SHP77 (cell line): ENCODE measurements around the gene RGS6.

ENCODE experiments used
- DNase-seq, 2 experiments: peaks; one replicate each; lab custom pipeline; 2025; lab: John Stamatoyannopoulos, UW

Gene RGS6

DNA sequence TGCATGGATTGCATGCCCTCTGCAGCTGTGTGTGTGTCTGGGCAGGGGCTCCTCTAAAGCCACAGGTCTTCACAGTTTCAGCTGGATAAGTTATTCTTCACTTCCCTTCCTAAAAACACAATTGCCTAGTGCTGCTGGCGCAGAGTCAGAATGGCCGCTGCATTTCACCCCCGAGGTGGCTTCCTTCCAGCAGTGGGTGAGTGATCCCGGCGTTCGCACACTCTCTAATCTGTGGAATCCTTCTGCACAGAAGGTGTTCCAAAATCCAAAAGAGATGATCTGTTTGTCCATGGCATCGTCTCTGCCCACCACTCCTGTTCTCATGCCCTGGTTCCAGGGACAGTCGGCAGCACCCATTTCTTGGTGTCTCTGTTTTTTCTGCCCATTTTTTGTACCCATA lies 620.9 kb downstream of the RGS6 start:
- DNase-seq: no peak

DNA sequence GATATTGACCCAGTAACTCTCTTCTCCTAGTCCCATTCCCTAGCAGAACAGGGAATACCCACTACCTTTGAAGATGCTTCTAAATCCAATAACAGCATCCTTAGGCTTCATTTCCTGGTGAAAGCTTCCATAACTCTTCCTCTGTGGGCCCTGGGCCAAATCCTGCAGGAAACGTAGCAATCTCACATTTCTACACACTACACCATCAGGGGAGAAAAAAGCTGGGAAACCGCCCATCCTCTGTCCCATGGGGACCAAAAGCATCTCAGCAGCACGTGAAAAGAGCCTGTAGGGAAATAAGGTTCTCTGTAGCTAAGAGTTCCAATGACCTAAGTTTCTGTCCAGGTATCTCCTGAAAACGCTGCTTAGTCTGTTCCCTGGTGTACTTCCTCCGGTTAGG lies 621.4 kb downstream of the RGS6 start:
- no peak for DNase-seq

DNA sequence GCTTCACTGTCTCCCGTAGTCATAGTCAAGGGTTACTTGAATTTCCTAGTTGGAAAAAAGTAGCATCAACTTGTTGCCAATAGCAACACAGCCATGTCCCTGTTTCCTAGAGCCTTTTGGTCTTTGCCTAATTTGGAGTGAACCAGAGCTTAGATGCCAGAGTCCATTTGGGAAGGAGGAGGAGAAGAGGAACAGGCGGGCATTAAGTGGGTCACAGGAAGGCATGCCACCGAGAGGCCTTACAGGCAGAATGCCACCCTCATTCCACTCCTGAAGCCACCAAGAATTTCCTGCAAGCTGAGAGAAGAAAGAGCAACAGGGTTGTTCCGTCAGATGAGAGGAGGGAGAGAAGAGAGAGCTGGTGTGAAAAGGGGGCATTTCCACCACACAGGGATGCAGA lies 622.2 kb downstream of the RGS6 start:
- no peak for DNase-seq

DNA sequence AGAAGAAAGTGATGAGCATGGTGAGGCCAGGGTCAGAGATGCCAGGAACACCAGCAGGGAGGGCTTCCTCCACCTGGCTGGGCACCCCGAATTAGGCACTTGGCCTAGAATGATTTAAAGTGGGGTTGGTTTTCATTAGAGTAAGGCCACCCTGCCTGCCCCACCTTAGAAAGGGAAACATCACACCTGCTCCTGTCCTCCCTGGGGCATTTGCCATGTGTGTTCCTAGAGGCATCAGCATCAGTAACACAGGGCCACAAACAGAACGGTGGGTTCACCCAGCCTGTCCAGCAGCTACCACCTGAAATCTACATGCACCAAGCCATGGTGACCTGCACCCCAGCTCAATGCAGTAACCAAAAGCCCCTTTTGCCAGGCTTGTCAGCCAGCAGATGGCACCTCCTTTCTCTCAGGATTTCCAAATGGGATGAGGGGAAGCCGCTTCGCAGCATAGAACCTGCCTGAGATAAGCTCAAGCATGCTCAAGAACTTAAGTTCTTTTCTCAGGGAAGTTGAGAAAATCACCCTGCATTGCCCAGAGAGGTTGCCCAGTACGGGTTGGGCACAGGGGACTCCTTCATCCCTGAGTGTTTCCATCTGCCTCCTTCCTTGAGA lies 622.9 kb downstream of the RGS6 start:
- DNase-seq: no peak

DNA sequence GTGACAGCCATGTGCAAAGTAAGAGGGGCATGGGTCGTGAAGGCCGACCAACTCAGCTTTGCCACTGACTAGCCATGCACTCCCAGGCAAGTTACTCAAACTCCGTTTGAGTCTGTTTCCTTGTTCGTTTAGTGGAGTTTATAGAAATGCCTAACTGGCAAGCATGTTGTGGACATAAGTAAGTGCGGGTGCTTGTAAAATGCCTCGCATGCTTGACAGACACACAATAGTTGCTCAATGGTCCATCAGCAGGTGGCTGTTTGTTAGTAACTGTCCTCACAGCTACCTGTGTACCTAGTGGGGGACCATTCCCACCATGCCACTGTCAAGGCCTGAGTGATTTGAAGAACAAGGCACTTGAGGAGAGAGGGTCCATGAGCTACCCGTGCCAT lies 623.4 kb downstream of the RGS6 start:
- DNase-seq: no peak

DNA sequence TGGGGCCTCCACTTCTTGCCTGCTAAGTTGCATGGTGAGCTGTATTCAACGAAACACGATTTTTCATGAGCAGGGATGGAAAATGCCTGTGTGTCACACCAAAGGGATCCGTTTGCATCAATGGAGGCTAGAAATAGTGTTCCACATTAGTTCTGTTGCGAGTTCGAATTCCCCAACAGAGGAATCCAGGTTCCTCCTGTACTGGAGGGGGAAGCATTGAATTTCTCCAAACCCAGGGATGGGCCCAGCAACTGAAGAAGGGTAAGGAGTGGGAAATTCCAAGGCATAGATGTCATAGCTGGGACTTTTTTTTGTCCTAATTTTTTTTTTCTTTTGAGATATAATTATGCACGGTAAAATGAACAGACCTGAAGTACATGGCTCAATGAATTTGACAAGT lies 625.4 kb downstream of the RGS6 start:
- DNase-seq: no peak

DNA sequence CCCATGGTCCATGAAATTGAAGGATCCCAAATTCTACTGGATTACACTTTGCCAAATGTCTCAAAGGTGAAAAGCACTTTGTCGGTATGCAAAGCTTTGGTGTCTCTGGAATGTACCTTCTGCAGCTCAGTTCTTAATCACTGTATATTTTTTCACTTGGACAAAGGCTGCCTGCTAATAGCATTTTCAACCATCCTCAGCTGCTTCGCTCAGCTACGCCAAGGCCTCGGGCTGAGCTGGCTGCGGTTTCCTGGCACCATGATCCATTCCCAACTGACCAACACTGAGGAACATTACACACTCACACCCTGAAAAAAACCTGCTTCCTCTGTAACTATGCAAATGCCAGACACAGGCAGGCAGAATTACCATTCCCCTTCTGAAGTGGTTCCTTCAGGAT lies 626.5 kb downstream of the RGS6 start:
- DNase-seq: no peak

DNA sequence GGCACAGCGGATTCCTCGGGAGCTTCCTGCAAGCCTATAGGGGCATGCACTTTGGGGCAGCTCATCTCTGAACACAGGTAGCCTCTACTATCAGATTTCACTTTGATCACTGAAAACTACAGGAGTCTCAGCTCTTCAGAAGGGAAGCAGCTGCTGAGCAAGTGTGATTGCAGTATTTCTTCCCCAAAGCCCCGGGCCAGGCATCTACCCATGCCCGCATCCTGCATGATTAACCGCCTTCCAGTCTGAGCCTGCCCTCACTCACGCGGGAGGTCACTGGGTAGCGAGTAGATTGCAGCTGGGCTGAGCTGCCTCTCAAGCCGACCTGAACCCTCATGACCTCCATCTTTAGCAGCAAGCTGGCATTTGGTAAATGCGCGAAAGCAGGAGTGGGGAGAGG lies 627.0 kb downstream of the RGS6 start:
- DNase-seq: no peak

DNA sequence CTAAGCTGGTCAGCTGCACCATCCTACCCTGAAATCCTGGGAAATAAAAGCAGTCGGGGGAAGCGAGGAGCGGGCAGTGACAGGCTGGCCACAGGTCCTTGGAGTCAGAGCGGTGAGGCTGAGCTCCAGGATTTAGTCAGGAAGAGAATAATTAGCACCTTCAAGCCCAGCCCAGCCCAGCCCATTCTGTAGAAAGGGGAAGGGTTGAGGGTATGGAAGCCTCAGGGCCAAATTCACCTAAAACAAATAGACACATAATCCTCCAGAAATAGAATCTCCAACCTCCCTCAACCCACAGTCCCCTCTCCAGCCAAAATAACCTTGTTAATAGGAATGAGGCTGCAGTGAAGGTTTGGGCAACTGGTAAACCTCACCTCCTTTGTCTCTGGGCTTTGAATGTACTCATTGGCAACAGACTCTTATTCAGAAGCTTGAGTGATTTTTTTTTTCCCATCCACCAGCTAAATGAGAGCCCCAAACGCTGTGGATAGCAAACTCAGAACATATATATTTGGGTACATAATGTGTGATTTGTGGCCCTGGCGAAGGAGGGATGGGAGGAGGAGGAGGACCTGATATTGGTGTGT lies 627.5 kb downstream of the RGS6 start:
- DNase-seq: no peak

DNA sequence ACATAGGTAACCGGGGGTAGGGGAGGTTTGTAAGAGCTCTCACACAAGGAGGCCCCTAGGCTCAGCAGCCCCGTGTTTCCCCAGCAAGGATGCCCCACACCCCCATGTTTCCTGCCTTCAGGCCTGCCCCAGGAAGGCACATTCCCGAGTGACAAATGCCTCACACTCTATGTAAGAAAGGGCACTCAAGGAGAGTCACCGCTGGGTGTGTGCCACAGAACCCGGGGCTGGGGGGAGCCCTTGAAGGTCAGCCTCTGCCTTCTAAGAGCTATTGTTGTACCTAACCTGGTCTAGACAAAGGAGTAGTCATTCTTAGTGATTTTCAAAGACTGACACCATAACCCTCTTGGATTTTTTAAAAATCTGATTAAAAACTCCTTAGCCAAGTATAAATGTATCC lies 628.1 kb downstream of the RGS6 start:
- DNase-seq: no peak

DNA sequence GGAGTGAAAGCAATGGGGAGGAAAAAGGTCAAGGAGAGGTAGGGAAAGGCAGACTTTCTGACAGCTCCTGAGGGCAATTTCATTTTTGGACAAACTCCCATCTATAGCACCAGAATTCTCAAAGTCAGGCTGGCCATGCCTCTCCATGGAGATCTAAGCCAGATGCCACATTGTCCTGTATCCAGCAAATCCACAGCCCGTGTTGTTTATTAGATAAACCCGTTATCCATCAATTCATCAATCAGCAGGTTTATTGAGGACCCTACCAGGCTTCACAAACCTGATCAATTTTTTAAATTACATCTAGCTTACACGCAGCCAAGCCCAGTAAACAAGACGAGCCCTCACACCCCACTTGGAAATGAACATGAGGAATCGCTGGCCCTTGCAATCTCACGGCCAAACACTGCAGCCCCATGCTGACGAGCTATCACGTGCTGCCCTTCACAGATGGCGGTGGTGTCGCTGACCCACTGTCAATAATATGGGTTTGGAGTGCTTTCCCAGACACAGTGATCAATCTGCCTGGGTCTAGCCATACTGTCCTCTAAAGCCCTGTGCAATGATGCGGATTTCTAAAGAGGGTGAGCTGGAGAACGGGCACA lies 628.8 kb downstream of the RGS6 start:
- no peak for DNase-seq

DNA sequence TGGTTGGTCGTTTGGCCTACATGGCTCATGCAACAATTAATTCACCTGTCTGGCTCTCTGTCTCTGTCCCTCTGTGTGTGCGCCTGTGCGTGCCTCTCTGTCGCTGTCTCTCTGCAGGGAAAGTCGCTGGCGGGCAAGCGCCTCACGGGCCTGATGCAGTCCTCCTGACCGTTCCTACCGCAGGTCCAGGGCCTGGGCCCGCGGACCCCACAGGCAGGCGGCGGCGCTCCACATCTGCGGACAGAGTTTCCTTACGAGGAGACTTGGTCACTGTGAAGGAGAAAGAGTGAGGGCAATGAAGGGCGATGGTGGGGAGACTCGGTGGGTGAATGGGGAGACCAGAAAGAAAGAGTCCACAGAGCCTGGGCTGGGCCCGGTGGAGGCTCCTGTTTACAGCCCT lies 630.1 kb downstream of the RGS6 start:
- no peak for DNase-seq

DNA sequence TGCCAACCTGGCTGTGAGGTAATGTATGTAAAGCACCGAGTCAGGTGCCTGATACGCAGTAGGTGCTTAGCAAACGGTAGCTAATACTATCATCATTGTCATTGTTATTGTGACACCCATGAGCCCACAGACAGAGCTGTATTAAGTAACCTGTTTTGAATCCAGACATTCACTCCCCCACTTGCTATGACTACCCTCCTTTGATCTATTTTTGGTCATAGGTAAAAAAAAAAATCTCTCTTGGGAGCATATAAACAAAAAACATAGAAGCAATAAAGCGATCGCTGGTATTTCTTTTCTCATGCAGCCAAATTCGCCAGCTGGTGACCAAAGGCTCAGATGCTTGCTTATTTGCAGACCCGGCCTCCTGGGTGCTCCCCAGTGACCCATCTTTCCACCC lies 631.4 kb downstream of the RGS6 start:
- no peak for DNase-seq

DNA sequence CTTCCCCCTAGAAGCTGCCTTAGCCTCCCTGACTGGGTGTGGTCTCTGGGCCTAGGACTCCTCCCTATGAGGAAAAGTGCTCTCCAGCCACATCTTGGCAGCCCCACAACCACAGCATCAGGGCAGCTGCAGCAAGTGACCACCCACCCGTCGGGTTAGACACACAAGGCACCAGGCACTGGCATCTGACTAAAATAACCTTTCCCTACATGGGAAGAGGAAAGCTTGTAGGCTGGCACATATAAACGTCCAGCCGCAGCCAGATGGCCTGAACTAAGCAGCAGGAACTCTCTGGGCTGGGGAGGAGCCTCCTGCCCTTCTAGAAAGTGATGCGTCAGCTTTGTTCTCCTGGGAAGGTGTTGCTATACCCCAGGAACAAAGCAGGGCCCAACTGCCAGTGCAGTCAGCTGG lies 632.9 kb downstream of the RGS6 start:
- no peak for DNase-seq

DNA sequence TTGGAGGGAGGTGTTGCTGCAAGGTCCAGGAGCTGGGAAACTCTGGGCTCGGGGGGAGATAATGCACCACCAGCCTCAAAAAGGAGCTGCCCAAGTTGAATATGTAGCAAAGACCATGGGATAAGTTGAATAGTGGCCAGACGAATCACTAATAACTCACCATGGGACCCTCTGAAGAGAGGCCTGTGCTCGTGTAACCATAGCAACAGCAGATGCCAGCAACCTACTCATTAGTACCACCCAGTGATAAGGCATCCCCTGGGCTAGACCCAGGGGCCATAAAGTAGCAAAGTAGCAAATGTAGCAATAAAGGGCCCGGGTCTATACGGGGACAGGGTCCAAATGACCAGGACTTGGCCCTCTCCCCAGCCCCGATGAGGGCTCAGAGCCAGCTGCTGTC lies 633.7 kb downstream of the RGS6 start:
- DNase-seq: no peak

DNA sequence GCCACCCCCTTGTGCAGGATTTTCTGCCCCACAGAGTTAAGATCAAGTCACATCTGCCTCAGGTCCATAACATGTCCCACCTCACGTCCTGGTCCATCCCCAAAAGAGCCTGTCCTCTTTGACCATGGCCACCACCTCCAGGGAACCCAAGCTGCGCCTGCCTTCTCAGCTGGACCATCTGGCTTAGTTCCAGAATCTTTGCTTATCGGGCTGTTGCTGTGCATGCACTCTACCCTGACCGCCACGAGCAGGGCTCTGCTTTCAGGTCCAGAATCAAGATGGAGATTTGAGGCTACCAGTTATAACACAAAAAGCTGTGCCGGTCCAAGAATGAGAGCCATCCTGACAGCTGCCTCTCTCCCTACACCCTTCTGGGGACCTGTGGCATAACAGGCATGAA lies 635.0 kb downstream of the RGS6 start:
- DNase-seq: no peak

DNA sequence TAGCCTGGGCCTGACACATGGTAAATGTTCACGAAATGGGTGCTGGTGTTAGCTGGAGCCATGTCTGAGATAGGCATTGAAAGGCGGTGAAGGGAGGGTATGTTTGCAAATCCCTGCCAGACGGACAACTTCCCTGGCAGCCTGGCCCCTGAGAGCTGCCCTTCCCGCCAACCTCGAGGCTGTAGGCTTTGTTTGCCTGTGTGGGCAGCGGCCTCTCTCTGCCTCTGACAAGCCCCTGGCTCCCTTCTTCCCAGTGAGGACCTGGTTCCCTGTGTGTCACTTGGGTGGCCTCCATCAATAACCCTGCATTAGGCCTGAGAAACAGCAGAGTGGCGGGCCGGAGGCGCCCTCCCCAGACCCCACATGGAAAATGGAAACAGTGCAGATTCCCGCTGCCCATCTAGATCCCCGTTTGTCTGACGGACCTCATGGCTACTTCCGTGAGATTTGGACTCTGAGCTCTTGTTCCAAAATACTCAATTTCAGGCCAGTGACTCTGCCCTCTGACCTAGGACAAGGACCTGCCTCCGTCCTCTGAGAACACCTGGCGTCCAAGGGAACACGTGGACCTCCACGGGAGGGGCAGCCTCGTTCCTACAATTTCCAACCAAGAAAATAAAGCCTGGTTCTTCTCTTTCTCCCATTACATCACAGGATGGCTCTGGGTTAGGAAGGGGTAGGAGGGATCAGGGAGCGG lies 636.2 kb downstream of the RGS6 start:
- DNase-seq: no peak

DNA sequence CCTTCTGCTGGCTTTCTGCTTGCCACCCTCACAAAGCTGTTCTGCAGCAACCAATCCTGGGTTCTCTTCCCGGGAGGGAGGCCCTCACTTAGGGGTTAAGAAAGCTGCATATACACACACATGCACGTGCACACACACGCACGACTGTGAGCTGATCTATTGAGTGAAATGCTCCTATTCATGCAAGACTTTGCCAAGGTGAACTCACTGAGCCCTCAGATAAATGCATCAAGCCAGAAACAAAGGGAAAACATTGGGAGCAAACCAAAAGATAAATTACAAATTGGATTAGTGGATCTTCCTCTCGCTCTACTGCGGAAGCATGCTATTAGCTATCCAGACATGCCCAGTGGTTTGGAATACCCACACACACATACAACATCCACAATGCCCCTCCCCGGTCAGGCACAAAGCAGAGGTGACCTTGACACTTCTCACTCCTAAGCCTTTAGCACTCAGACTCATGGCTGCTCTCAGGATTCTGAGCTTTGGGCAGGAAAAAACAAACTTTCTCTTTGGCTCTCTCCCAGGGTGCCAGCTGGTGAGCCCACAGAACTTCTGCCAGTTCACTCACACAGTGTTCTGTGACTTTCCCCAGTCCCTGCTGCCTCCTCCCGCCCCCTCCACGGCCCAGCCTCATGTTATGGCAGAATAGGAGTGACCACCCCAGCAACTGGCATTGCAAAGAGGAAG lies 641.6 kb downstream of the RGS6 start:
- DNase-seq: no peak

DNA sequence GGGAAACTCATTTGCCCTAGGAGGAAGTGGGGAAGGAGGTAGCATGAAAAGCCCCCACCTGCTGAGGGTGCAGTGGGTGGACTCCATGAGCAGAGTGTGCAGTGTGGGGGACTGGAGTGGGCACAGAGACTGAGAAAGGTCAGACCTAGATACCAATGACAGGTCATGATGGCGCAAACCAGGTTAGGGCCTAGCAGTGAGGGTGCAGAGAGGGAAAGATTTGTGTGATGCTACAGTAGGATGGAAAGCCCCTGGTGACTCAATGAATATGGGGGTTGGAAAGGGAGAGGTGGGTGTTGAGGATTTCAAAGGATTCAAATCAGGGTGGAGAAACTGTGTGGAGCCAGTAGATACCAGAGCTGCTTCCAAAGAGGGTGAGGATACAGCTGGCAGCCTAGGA lies 642.5 kb downstream of the RGS6 start:
- no peak for DNase-seq

DNA sequence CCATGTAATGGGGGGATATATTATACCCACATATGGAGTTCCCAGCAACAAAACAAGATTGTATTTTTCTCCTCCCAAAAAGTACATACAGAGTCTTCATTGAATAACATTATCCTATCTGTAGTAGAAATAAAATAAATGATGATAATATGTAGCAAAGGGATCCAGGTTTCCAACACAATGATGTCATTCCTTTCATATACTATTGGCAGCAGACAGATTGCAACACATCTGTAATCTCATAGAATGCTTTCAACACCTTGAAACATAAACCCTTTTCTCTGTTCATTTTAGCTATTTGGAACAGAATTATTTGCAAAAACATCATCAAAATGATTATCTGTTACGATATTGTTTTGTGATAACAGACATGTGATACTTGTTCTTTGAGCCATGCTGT lies 644.0 kb downstream of the RGS6 start:
- DNase-seq: no peak

DNA sequence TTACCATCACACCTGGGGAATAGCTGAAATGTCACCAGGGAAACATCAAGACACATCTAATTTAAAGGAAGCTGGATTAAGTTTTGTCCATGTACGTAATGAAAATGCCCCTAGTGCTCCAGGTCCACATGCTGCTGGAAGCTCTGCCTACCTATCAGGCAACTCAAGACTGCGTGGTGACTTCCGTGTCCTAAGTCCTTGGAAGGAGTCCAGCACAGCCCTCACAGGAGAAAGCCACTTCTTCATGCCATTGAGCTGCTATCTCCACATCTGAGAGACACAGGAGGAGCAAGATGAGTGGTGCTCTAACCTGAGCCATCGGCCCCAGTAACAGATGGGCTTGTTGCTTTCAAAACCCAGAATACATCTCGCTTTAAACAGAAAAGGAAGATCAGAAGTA lies 645.3 kb downstream of the RGS6 start:
- DNase-seq: no peak

DNA sequence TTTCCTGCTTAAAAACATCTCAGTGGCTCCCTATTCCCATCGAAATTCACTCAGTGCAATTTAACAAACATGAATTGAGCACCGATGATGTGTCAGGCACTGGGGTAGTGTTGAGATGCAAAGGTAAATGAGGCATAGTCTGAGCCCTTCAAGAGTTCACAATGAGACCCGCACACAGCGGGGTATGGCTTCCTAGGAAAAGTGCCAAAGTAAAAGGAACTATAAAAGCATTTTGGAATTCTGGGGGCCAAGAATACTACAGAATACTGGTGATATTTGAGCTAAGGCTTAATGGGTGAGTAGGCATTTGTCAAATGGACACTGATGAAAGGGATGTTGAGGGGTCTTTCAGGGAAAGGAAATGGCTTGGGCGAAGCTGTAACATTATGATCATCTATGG lies 646.3 kb downstream of the RGS6 start:
- DNase-seq: no peak

DNA sequence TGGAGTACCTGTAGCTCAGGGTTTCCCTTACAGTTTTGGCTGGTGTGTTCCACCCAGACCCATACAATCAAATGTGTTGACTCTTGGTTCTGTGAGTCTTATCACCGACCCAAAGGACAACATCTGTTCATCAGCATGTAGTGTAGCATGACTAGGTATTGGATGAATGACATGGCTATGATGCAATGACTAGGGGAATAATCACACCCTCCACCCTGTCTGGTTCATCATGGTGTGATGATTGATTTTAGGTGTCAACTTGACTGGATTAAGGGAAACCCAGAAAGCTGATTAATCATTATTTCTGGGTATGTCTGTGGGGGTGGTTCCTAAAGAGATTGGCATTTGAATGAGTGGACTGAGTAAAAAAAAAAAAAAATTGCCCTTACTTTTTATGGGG lies 650.4 kb downstream of the RGS6 start:
- DNase-seq: no peak
